ENCODE data around the gene ANG.
A peak's percentile ranks its signal among the peaks of the same experiment; 100 is the strongest.

Gene ANG

GRCh38 chr14:20683125-20683890 is 5.3 kb upstream of the ANG start (continued):
- peak; percentile 45; the same call in 1 of the 2 replicates for TF ChIP-seq ZNF513 (tag by site-specific recombination; IDR thresholded peaks at IDR 0.05)
- TF ChIP-seq ZNF184 (tag by site-specific recombination; IDR thresholded peaks at IDR 0.05) = peak; percentile 6; the same call in 1 of the 2 replicates
- TF ChIP-seq SP2 (tag by site-specific recombination; IDR thresholded peaks at IDR 0.05) = no peak
- no peak for TF ChIP-seq ZNF768 (tag by site-specific recombination; IDR thresholded peaks at IDR 0.05)
- TF ChIP-seq GLI2 (tag by site-specific recombination; IDR thresholded peaks at IDR 0.05; ENCODE audit: borderline replicate concordance, low read depth) = no peak
- no peak for TF ChIP-seq ZNF549 (tag by site-specific recombination; IDR thresholded peaks at IDR 0.05)
- TF ChIP-seq SETDB1 (IDR thresholded peaks at IDR 0.05; ENCODE audit: insufficient read length, low read length) = no peak
- no peak for TF ChIP-seq TCF7L2 (IDR thresholded peaks at IDR 0.05; ENCODE audit: borderline replicate concordance, low read depth, low read length)
- TF ChIP-seq ZEB2 (tag by site-specific recombination; IDR thresholded peaks at IDR 0.05) = peak; percentile 82
- TF ChIP-seq ZNF707 (tag by site-specific recombination; IDR thresholded peaks at IDR 0.05) = no peak
- 0 out of 2 replicates have a peak, but pooled peaks have one; percentile 36 for TF ChIP-seq ZSCAN30 (tag by site-specific recombination; IDR thresholded peaks at IDR 0.05)
- no peak for TF ChIP-seq ZNF521 (tag by site-specific recombination; IDR thresholded peaks at IDR 0.05)
- TF ChIP-seq ZFP3 (tag by site-specific recombination; IDR thresholded peaks at IDR 0.05; ENCODE audit: low read depth) = no peak
- TF ChIP-seq OVOL3 (tag by site-specific recombination; IDR thresholded peaks at IDR 0.05) = no peak
- TF ChIP-seq ZNF785 (tag by site-specific recombination; IDR thresholded peaks at IDR 0.05) = no peak
- no peak for TF ChIP-seq ZNF423 (tag by site-specific recombination; IDR thresholded peaks at IDR 0.05)
- TF ChIP-seq ZNF561 (tag by site-specific recombination; IDR thresholded peaks at IDR 0.05; ENCODE audit: borderline replicate concordance) = peak; percentile 25; the same call in 1 of the 2 replicates
- no peak for TF ChIP-seq YY2 (tag by site-specific recombination; IDR thresholded peaks at IDR 0.05)
- TF ChIP-seq ZNF510 (tag by site-specific recombination; IDR thresholded peaks at IDR 0.05; ENCODE audit: insufficient replicate concordance) = no peak
- peak; percentile 23; the same call in 1 of the 2 replicates for TF ChIP-seq ZFP37 (tag by site-specific recombination; IDR thresholded peaks at IDR 0.05)
- no peak for TF ChIP-seq ZNF157 (tag by site-specific recombination; IDR thresholded peaks at IDR 0.05)
- no peak for TF ChIP-seq ZNF175 (tag by site-specific recombination; IDR thresholded peaks at IDR 0.05)
- TF ChIP-seq ZNF585B (tag by site-specific recombination; IDR thresholded peaks at IDR 0.05) = no peak
- peak; percentile 5; the same call in 1 of the 2 replicates for TF ChIP-seq ATF2 (tag by site-specific recombination; IDR thresholded peaks at IDR 0.05; ENCODE audit: low read depth)
- TF ChIP-seq ZNF621 (tag by site-specific recombination; IDR thresholded peaks at IDR 0.05) = no peak
- TF ChIP-seq ZNF366 (tag by site-specific recombination; conservative IDR thresholded peaks at IDR 0.05) = peak; percentile 84
- no peak for TF ChIP-seq ZNF148 (tag by site-specific recombination; IDR thresholded peaks at IDR 0.05; ENCODE audit: borderline replicate concordance)
- no peak for TF ChIP-seq EGR2 (tag by site-specific recombination; IDR thresholded peaks at IDR 0.05; ENCODE audit: low read depth)
- TF ChIP-seq INSM2 (tag by site-specific recombination; IDR thresholded peaks at IDR 0.05) = peak; percentile 65
- TF ChIP-seq ZNF394 (tag by site-specific recombination; IDR thresholded peaks at IDR 0.05; ENCODE audit: borderline replicate concordance) = peak; percentile 63; the same call in 1 of the 2 replicates
- peak; percentile 84 for TF ChIP-seq ZNF629 (tag by site-specific recombination; IDR thresholded peaks at IDR 0.05)
- peak; percentile 79 for TF ChIP-seq ZNF639 (tag by site-specific recombination; IDR thresholded peaks at IDR 0.05)
- no peak for TF ChIP-seq ZIC2 (tag by site-specific recombination; IDR thresholded peaks at IDR 0.05)
